GM21576 (cell line): ENCODE data around the gene MIB2.

Source experiments
- ATAC-seq: cut with Tn5 transposase; IDR thresholded peaks from one replicate; pipeline ENCODE4 v1.9.1; 2021; ENCODE audit warnings: mild to moderate bottlenecking, moderate library complexity; ENCODE audit not compliant: unreplicated experiment

The MIB2 gene

GRCh38 chr1:1677718-1678580 lies 62.6 kb downstream of the MIB2 start:
- peak; percentile 60 for ATAC-seq

DNA sequence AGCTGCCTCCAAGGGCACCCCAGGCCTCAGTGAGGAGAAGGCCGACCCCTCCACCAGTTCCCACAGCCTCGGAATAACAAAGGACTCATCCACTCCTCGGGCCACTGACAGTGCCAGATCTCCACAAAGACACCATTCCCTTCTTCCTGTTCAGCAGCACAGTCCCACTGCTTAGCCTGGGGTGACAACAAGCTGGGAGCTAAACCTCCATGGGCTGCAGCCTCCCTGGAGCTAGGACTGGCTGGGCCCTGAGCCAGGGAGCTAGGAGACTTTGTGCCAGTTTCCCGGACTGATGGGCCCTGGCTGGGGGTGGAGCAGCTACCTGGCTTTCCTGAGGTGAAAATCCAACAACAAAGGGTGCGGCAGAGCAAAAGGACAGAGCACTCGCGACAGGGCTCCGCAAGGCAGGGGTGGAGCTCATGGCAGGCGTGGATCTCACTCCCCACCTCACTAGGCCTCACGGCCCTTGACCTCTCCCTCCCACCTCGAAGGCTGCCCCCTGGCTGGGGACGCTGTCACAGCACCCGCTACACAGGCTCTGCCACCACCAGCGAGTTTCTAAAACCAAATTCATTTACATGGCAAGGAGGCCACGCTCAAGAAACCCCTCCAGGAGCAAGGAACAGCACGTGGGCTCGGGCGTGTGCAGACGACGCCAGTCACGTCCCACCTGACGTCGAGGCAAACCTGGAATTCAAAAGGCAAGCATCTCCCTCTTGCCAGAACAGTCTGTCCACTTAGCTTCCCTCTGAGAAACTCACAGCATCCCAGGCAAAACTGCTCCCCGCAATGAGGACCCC lies 63.5 kb downstream of the MIB2 start:
- no peak for ATAC-seq
